GM23338 (cell line): ENCODE results near the gene TMEM190. TPM values are rescaled to one million over a fixed set of nuclear protein-coding genes. Genes with fewer than 3 reads are reported as not detected.

Source experiments
- ATAC-seq: fragments of 200-7000 bp; cut with Tn5 transposase; 3 replicates; pipeline ENCODE4 v1.9.1; 2020
- DNase-seq: peaks from one replicate; pipeline ENCODE4 v3.0.0-alpha.2; 2015; ENCODE audit warnings: low spot score
- H2AFZ ChIP-seq: fragments of 200-600 bp; sonication (generic); 2 replicates; pipeline ENCODE4 v1.8.0; 2016; ENCODE audit warnings: antibody characterized with exemption, mild to moderate bottlenecking, moderate library complexity
- H3F3A ChIP-seq: fragments of 200-600 bp; sonication (generic); replicated peaks from 2 replicates; pipeline ENCODE4 v1.8.0; 2017; ENCODE audit warnings: antibody characterized with exemption, mixed run types, low read depth
- H3K27ac ChIP-seq: fragments of 200-600 bp; sonication (generic); 2 replicates; pipeline ENCODE4 v1.6.1; 2016; ENCODE audit warnings: low read depth
- H3K27me3 ChIP-seq: fragments of 200-600 bp; sonication (generic); 2 replicates; pipeline ENCODE4 v1.8.0; 2016; ENCODE audit warnings: mild to moderate bottlenecking, mixed run types, moderate library complexity; ENCODE audit not compliant: insufficient read depth
- H3K36me3 ChIP-seq: fragments of 200-600 bp; sonication (generic); 2 replicates; pipeline ENCODE4 v1.8.0; 2016; ENCODE audit warnings: mild to moderate bottlenecking; ENCODE audit not compliant: insufficient read depth
- H3K4me1 ChIP-seq: fragments of 200-600 bp; sonication (generic); 2 replicates; pipeline ENCODE4 v1.8.0; 2016; ENCODE audit warnings: mild to moderate bottlenecking, moderate library complexity; ENCODE audit not compliant: insufficient read depth
- H3K4me2 ChIP-seq: fragments of 200-600 bp; sonication (generic); 2 replicates; pipeline ENCODE4 v1.7.1; 2017; ENCODE audit warnings: mixed run types
- H3K4me3 ChIP-seq: fragments of 200-600 bp; sonication (generic); 2 replicates; pipeline ENCODE4 v1.6.1; 2016; ENCODE audit warnings: mixed run types
- H3K79me2 ChIP-seq: fragments of 200-600 bp; sonication (generic); replicated peaks from 2 replicates; pipeline ENCODE4 v1.8.0; 2017; ENCODE audit warnings: mild to moderate bottlenecking; ENCODE audit not compliant: insufficient read depth
- H3K9me2 ChIP-seq: fragments of 200-600 bp; sonication (generic); 2 replicates; pipeline ENCODE4 v1.8.0; 2017; ENCODE audit not compliant: insufficient read depth
- H4K20me1 ChIP-seq: fragments of 200-600 bp; sonication (generic); replicated peaks from 2 replicates; pipeline ENCODE4 v1.8.0; 2017; ENCODE audit warnings: mild to moderate bottlenecking; ENCODE audit not compliant: insufficient read depth
- H3K27ac Mint-ChIP-seq: 2 replicates; pipeline ENCODE4 v1.8.0; 2020; ENCODE audit warnings: inconsistent platforms, mild to moderate bottlenecking, moderate library complexity, mixed read lengths
- H3K27me3 Mint-ChIP-seq: 3 replicates; pipeline ENCODE4 v1.8.0; 2022; ENCODE audit warnings: low read depth, mild to moderate bottlenecking, moderate library complexity, mixed read lengths, inconsistent platforms; ENCODE audit not compliant: insufficient read depth, poor library complexity
- H3K36me3 Mint-ChIP-seq: 3 replicates; pipeline ENCODE4 v1.8.0; 2021; ENCODE audit warnings: low read depth, mild to moderate bottlenecking, inconsistent platforms, moderate library complexity, mixed read lengths
- H3K4me1 Mint-ChIP-seq: 3 replicates; pipeline ENCODE4 v1.8.0; 2020; ENCODE audit warnings: mild to moderate bottlenecking, inconsistent platforms, mixed read lengths
- H3K4me3 Mint-ChIP-seq: 3 replicates; pipeline ENCODE4 v1.8.0; 2021; ENCODE audit warnings: moderate library complexity, mild to moderate bottlenecking, inconsistent platforms, mixed read lengths
- H3K9me3 Mint-ChIP-seq: 3 replicates; pipeline ENCODE4 v1.8.0; 2020; ENCODE audit warnings: moderate library complexity, mild to moderate bottlenecking, inconsistent platforms, mixed read lengths
- EZH2 ChIP-seq: fragments of 200-600 bp; sonication (generic); IDR thresholded peaks from one replicate; pipeline ENCODE4 v1.8.0; 2017; ENCODE audit warnings: antibody characterized with exemption, mild to moderate bottlenecking, low read depth; ENCODE audit not compliant: unreplicated experiment
- EZH2phosphoT487 ChIP-seq: fragments of 200-600 bp; sonication (generic); IDR thresholded peaks from one replicate; pipeline ENCODE4 v1.8.1; 2018; ENCODE audit warnings: antibody characterized with exemption; ENCODE audit not compliant: unreplicated experiment
- NANOG ChIP-seq: IDR thresholded peaks from 2 replicates; pipeline ENCODE4 v1.6.1; 2016; ENCODE audit warnings: antibody characterized with exemption, borderline replicate concordance
- POLR2AphosphoS5 ChIP-seq: IDR thresholded peaks from 2 replicates; pipeline ENCODE4 v1.6.1; 2016; ENCODE audit warnings: antibody characterized with exemption, low read depth
- REST ChIP-seq: IDR thresholded peaks from one replicate; pipeline ENCODE4 v1.6.1; 2018; ENCODE audit warnings: antibody characterized with exemption; ENCODE audit not compliant: unreplicated experiment
- ZNF114 ChIP-seq: fragments of 250-450 bp; sonication (Bioruptor Pico); IDR thresholded peaks from 2 replicates; pipeline ENCODE4 v1.5.0; 2020; ENCODE audit warnings: mild to moderate bottlenecking, moderate library complexity
- polyA plus RNA-seq: library from polyadenylated mRNA; unstranded; fragments of >200 nt; fragmentation: Nextera tagmentation; extraction: Ambion mirVana; gene quantifications from 2 replicates; pipeline ENCODE4 v1.2.1, GENCODE V29; 2016
- total RNA-seq: library from RNA; depleted of rRNA; stranded (reverse); fragments of >200 nt; shearing (Covaris generic); gene quantifications from 2 replicates; pipeline ENCODE4 v1.2.3, GENCODE V29; 2014
- TF ChIP-seq, protein P1 (sequence below): fragments of 250-450 bp; sonication (Bioruptor Pico); IDR thresholded peaks from 2 replicates; pipeline ENCODE4 v1.5.0; 2020; ENCODE audit warnings: mild to moderate bottlenecking, moderate library complexity
- TF ChIP-seq, protein P2 (sequence below), 2 experiments: fragments of 200-600 bp in 1 of 2; sonication (generic) in 1 of 2; conservative IDR thresholded peaks; 2 replicates each; pipeline versions ENCODE4 v1.5.1 to v1.6.1; 2016 to 2017; ENCODE audit warnings: antibody characterized with exemption in 2 of 2, low read depth in 2 of 2, mild to moderate bottlenecking in 2 of 2, moderate library complexity in 1 of 2

TMEM190 gene
- total and polyA plus RNA-seq, 2 experiments from 2014 or later: 4.8 TPM; not detected in 1

DNA sequence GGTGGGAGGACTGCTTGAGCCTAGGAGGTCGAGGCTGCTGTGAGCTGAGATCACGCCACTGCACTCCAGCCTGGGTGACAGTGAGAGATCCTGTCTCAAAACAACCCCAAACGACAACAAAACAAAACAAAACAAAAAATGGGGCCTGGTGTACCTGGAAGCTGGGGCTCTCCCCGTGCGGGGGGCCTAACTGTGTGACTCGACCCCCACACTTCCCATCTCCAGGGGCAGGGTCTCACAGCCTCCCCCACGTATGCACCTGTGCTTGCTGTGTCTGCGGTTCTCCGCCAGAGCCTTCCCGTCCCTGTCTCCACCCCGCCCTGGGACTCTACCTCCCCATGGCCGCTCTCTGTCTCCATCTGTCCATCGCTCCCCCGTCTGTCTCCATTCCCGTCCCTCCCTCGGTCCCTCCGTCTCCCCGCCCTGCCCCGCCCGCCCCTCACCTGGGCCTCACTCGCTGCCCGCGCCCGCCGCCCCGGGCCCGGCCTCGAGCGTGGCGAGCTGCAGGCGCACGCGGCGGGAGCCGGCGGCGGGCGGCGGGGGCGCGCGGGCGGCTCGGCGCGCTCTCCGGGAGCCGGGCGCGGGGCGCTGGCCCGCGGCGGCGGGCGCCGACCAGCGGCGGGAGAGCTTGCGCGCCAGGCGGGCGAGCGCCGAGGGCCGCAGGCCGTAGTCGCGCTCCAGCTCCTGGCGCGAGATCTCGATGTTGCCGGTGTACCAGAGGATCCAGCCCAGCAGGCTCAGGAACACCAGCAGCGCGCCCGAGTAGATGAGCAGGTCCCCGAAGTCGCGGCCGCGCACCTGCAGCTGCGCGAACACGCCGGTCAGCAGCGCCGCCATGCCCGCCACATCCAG is 6.9 kb downstream of the TMEM190 start:
- Mint-ChIP-seq H3K27me3 (peaks cover 46% of the 10 kb centered on the region), H3K9me3 (peaks cover 5% of the 10 kb centered on the region; the same call in 2 of the 3 replicates), H3K36me3 (peaks cover 32% of the 10 kb centered on the region), H3K4me1 (peaks cover 39% of the 10 kb centered on the region), H3K27ac (peak overlapping the region; percentile 78; the same call in 1 of the 2 replicates), H3K4me3 (peak overlapping the region; percentile 83)
- TF ChIP-seq EZH2phosphoT487 (no peak), REST (no peak), POLR2AphosphoS5 (0 out of 2 replicates have a peak, but pooled peaks have one; percentile 21), EZH2 (no peak), ZNF114 (CRISPR knock-in tag) (no peak), NANOG (no peak)
- TF ChIP-seq, protein P1, sequence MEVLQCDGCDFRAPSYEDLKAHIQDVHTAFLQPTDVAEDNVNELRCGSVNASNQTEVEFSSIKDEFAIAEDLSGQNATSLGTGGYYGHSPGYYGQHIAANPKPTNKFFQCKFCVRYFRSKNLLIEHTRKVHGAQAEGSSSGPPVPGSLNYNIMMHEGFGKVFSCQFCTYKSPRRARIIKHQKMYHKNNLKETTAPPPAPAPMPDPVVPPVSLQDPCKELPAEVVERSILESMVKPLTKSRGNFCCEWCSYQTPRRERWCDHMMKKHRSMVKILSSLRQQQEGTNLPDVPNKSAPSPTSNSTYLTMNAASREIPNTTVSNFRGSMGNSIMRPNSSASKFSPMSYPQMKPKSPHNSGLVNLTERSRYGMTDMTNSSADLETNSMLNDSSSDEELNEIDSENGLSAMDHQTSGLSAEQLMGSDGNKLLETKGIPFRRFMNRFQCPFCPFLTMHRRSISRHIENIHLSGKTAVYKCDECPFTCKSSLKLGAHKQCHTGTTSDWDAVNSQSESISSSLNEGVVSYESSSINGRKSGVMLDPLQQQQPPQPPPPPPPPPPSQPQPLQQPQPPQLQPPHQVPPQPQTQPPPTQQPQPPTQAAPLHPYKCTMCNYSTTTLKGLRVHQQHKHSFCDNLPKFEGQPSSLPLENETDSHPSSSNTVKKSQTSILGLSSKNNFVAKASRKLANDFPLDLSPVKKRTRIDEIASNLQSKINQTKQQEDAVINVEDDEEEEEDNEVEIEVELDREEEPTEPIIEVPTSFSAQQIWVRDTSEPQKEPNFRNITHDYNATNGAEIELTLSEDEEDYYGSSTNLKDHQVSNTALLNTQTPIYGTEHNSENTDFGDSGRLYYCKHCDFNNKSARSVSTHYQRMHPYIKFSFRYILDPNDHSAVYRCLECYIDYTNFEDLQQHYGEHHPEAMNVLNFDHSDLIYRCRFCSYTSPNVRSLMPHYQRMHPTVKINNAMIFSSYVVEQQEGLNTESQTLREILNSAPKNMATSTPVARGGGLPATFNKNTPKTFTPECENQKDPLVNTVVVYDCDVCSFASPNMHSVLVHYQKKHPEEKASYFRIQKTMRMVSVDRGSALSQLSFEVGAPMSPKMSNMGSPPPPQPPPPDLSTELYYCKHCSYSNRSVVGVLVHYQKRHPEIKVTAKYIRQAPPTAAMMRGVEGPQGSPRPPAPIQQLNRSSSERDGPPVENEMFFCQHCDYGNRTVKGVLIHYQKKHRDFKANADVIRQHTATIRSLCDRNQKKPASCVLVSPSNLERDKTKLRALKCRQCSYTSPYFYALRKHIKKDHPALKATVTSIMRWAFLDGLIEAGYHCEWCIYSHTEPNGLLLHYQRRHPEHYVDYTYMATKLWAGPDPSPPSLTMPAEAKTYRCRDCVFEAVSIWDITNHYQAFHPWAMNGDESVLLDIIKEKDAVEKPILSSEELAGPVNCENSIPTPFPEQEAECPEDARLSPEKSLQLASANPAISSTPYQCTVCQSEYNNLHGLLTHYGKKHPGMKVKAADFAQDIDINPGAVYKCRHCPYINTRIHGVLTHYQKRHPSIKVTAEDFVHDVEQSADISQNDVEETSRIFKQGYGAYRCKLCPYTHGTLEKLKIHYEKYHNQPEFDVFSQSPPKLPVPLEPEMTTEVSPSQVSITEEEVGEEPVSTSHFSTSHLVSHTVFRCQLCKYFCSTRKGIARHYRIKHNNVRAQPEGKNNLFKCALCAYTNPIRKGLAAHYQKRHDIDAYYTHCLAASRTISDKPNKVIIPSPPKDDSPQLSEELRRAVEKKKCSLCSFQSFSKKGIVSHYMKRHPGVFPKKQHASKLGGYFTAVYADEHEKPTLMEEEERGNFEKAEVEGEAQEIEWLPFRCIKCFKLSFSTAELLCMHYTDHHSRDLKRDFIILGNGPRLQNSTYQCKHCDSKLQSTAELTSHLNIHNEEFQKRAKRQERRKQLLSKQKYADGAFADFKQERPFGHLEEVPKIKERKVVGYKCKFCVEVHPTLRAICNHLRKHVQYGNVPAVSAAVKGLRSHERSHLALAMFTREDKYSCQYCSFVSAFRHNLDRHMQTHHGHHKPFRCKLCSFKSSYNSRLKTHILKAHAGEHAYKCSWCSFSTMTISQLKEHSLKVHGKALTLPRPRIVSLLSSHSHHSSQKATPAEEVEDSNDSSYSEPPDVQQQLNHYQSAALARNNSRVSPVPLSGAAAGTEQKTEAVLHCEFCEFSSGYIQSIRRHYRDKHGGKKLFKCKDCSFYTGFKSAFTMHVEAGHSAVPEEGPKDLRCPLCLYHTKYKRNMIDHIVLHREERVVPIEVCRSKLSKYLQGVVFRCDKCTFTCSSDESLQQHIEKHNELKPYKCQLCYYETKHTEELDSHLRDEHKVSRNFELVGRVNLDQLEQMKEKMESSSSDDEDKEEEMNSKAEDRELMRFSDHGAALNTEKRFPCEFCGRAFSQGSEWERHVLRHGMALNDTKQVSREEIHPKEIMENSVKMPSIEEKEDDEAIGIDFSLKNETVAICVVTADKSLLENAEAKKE (CRISPR knock-in tag): no peak
- TF ChIP-seq, protein P2, sequence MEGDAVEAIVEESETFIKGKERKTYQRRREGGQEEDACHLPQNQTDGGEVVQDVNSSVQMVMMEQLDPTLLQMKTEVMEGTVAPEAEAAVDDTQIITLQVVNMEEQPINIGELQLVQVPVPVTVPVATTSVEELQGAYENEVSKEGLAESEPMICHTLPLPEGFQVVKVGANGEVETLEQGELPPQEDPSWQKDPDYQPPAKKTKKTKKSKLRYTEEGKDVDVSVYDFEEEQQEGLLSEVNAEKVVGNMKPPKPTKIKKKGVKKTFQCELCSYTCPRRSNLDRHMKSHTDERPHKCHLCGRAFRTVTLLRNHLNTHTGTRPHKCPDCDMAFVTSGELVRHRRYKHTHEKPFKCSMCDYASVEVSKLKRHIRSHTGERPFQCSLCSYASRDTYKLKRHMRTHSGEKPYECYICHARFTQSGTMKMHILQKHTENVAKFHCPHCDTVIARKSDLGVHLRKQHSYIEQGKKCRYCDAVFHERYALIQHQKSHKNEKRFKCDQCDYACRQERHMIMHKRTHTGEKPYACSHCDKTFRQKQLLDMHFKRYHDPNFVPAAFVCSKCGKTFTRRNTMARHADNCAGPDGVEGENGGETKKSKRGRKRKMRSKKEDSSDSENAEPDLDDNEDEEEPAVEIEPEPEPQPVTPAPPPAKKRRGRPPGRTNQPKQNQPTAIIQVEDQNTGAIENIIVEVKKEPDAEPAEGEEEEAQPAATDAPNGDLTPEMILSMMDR (conservative IDR thresholded peaks at IDR 0.05; ENCODE audit: low read depth in 2 of 2): no peak; a peak in 1 of 4 replicates
- Histone ChIP-seq H3K79me2 (peaks cover 32% of the 10 kb centered on the region), H3F3A (peaks cover 35% of the 10 kb centered on the region), H2AFZ (no peak overlapping the region), H3K4me2 (peak overlapping the region; percentile 87), H3K4me3 (peak overlapping the region; percentile 99), H3K36me3 (peaks cover 4% of the 10 kb centered on the region; the same call in 1 of the 2 replicates), H3K27me3 (peaks cover 21% of the 10 kb centered on the region), H3K4me1 (peaks cover 38% of the 10 kb centered on the region), H4K20me1 (peaks cover 31% of the 10 kb centered on the region), H3K9me2 (no peaks in the 10 kb centered on the region), H3K27ac (no peak overlapping the region)
- peak; percentile 90 for DNase-seq
- peak; percentile 7 for ATAC-seq
